HEK293 (cell line): ENCODE results near the gene TPH1.

Experiments
- CTCF ChIA-PET: fragments of 350-600 bp; formaldehyde crosslinking; extraction: SDS; loops from one replicate; lab custom pipeline; 2021; ENCODE audit warnings: antibody characterized with exemption; lab: Yijun Ruan, JAX
- POLR2A ChIA-PET: fragments of 300-600 bp; formaldehyde crosslinking; extraction: SDS; loops from one replicate; lab custom pipeline; 2020; ENCODE audit warnings: antibody characterized with exemption, inconsistent platforms; lab: Yijun Ruan, JAX
- H3K27ac ChIP-seq: fragments of 200-500 bp; sonication (Bioruptor generic); 2 replicates; pipeline ENCODE4 v1.5.1; 2014; ENCODE audit warnings: low read depth, low read length, control low read depth, inconsistent platforms; ENCODE audit errors: extremely low read depth
- H3K36me3 ChIP-seq, 2 experiments: fragments of 200-500 bp in 1 of 2; sonication (Bioruptor generic) in 1 of 2; 1 replicate in 1 of 2; 2 replicates in 1 of 2; pipeline ENCODE4 v1.5.1; 2014 to 2017; ENCODE audit warnings: inconsistent platforms in 2 of 2, low read length in 2 of 2; ENCODE audit not compliant: control insufficient read depth in 2 of 2, insufficient read depth in 1 of 2
- H3K4me1 ChIP-seq: fragments of 200-500 bp; sonication (Bioruptor generic); 2 replicates; pipeline ENCODE4 v1.5.1; 2014; ENCODE audit warnings: mild to moderate bottlenecking, low read length, inconsistent platforms; ENCODE audit not compliant: control insufficient read depth, insufficient read depth
- H3K4me3 ChIP-seq: 2 replicates; pipeline ENCODE4 v1.5.1; 2011; ENCODE audit warnings: low read depth, mild to moderate bottlenecking, control low read depth, low read length, moderate library complexity
- H3K9me3 ChIP-seq: fragments of 200-500 bp; sonication (Bioruptor generic); 2 replicates; pipeline ENCODE4 v1.5.1; 2014; ENCODE audit warnings: low read depth, low read length, inconsistent platforms; ENCODE audit not compliant: control insufficient read depth, insufficient read depth
- FEZF1 ChIP-seq: fragments of 450-650 bp; formaldehyde crosslinking; IDR thresholded peaks from 2 replicates; pipeline ENCODE4 v1.5.1; 2016; ENCODE audit warnings: missing biosample characterization, missing genetic modification characterization
- GLI4 ChIP-seq: fragments of 450-650 bp; formaldehyde crosslinking; IDR thresholded peaks from 2 replicates; pipeline ENCODE4 v1.5.1; 2016; ENCODE audit warnings: missing biosample characterization, missing genetic modification characterization
- IKZF3 ChIP-seq: fragments of 450-650 bp; IDR thresholded peaks from 2 replicates; pipeline ENCODE4 v1.5.0; 2018; ENCODE audit warnings: missing biosample characterization, mild to moderate bottlenecking, missing genetic modification characterization, moderate library complexity
- KLF8 ChIP-seq: fragments of 450-650 bp; formaldehyde crosslinking; IDR thresholded peaks from 2 replicates; pipeline ENCODE4 v1.5.1; 2016; ENCODE audit warnings: missing biosample characterization, missing genetic modification characterization
- KLF9 ChIP-seq: fragments of 450-650 bp; formaldehyde crosslinking; IDR thresholded peaks from 2 replicates; pipeline ENCODE4 v1.5.1; 2016; ENCODE audit warnings: missing biosample characterization, missing genetic modification characterization, low read depth
- OVOL3 ChIP-seq: fragments of 450-650 bp; formaldehyde crosslinking; IDR thresholded peaks from 2 replicates; pipeline ENCODE4 v1.5.1; 2016; ENCODE audit warnings: missing biosample characterization, missing genetic modification characterization
- PRDM4 ChIP-seq: fragments of 450-650 bp; formaldehyde crosslinking; IDR thresholded peaks from 2 replicates; pipeline ENCODE4 v1.5.1; 2017; ENCODE audit warnings: missing biosample characterization, missing genetic modification characterization
- ZBTB6 ChIP-seq: fragments of 450-650 bp; formaldehyde crosslinking; IDR thresholded peaks from 2 replicates; pipeline ENCODE4 v1.5.1; 2017; ENCODE audit warnings: missing biosample characterization, missing genetic modification characterization
- ZFHX2 ChIP-seq: fragments of 450-650 bp; formaldehyde crosslinking; conservative IDR thresholded peaks from 2 replicates; pipeline ENCODE4 v1.5.1; 2016; ENCODE audit warnings: missing biosample characterization, missing genetic modification characterization
- ZNF2 ChIP-seq: fragments of 450-650 bp; formaldehyde crosslinking; IDR thresholded peaks from 2 replicates; pipeline ENCODE4 v1.5.1; 2016; ENCODE audit warnings: missing biosample characterization, missing genetic modification characterization
- ZNF214 ChIP-seq: fragments of 450-650 bp; formaldehyde crosslinking; IDR thresholded peaks from 2 replicates; pipeline ENCODE4 v1.5.1; 2017; ENCODE audit warnings: missing biosample characterization, mild to moderate bottlenecking, missing genetic modification characterization, borderline replicate concordance
- ZNF221 ChIP-seq: fragments of 450-650 bp; formaldehyde crosslinking; IDR thresholded peaks from 2 replicates; pipeline ENCODE4 v1.5.1; 2017; ENCODE audit warnings: missing biosample characterization, missing genetic modification characterization, borderline replicate concordance
- ZNF239 ChIP-seq: fragments of 450-650 bp; formaldehyde crosslinking; IDR thresholded peaks from 2 replicates; pipeline ENCODE4 v1.5.1; 2016; ENCODE audit warnings: missing biosample characterization, missing genetic modification characterization
- ZNF302 ChIP-seq: fragments of 450-650 bp; formaldehyde crosslinking; IDR thresholded peaks from 2 replicates; pipeline ENCODE4 v1.5.1; 2016; ENCODE audit warnings: missing biosample characterization, missing genetic modification characterization, low read depth
- ZNF324 ChIP-seq: fragments of 450-650 bp; formaldehyde crosslinking; IDR thresholded peaks from 2 replicates; pipeline ENCODE4 v1.5.1; 2016; ENCODE audit warnings: missing biosample characterization, missing genetic modification characterization
- ZNF404 ChIP-seq: fragments of 450-650 bp; formaldehyde crosslinking; IDR thresholded peaks from 2 replicates; pipeline ENCODE4 v1.5.1; 2017; ENCODE audit warnings: missing biosample characterization, missing genetic modification characterization
- ZNF510 ChIP-seq: fragments of 450-650 bp; formaldehyde crosslinking; IDR thresholded peaks from 2 replicates; pipeline ENCODE4 v1.5.1; 2018; ENCODE audit warnings: mild to moderate bottlenecking, missing genetic modification characterization, missing biosample characterization; ENCODE audit not compliant: insufficient replicate concordance
- ZNF513 ChIP-seq: fragments of 450-650 bp; IDR thresholded peaks from 2 replicates; pipeline ENCODE4 v1.5.1; 2018; ENCODE audit warnings: missing biosample characterization, missing genetic modification characterization
- ZNF621 ChIP-seq: fragments of 450-650 bp; formaldehyde crosslinking; IDR thresholded peaks from 2 replicates; pipeline ENCODE4 v1.5.1; 2017; ENCODE audit warnings: missing biosample characterization, missing genetic modification characterization
- ZSCAN18 ChIP-seq: fragments of 450-650 bp; formaldehyde crosslinking; IDR thresholded peaks from 2 replicates; pipeline ENCODE4 v1.5.1; 2016; ENCODE audit warnings: missing biosample characterization, missing genetic modification characterization
- ZSCAN4 ChIP-seq: fragments of 450-650 bp; formaldehyde crosslinking; IDR thresholded peaks from 2 replicates; pipeline ENCODE4 v1.5.1; 2017; ENCODE audit warnings: missing biosample characterization, missing genetic modification characterization
- TF ChIP-seq, protein P1 (sequence below): fragments of 450-650 bp; formaldehyde crosslinking; IDR thresholded peaks from 2 replicates; pipeline ENCODE4 v1.5.1; 2016; ENCODE audit warnings: missing biosample characterization, missing genetic modification characterization
- TF ChIP-seq, protein P2 (sequence below): fragments of 450-650 bp; formaldehyde crosslinking; IDR thresholded peaks from 2 replicates; pipeline ENCODE4 v1.5.1; 2016; ENCODE audit warnings: missing biosample characterization, missing genetic modification characterization
- TF ChIP-seq, protein P3 (sequence below): fragments of 450-650 bp; formaldehyde crosslinking; IDR thresholded peaks from 2 replicates; pipeline ENCODE4 v1.5.1; 2016; ENCODE audit warnings: missing biosample characterization, missing genetic modification characterization

TPH1 gene

GRCh38 chr11:18067372-18067771 is 21.3 kb upstream of the TPH1 start:
- POLR2A ChIA-PET, result no interaction called here
- CTCF ChIA-PET, result interaction anchor here (0.7 kb wide), 1 partner anchor 680 kb away, joined by 7 read pairs; no protein-coding TSS in a partner anchor

GRCh38 chr11:18066626-18067025 is 20.6 kb upstream of the TPH1 start:
- ChIA-PET CTCF (no interaction called here), POLR2A (no interaction called here)
- no peaks in the 10 kb centered on the region for H3K36me3 ChIP-seq

More at GRCh38 chr11:18067372-18067771, 21.3 kb upstream of the TPH1 start:
- H3K36me3 ChIP-seq, result no peaks in the 10 kb centered on the region
- TF ChIP-seq OVOL3, result no peak
- TF ChIP-seq, all 188 proteins: peak for 0
- H3K4me1 ChIP-seq, result peaks cover 5% of the 10 kb centered on the region
- H3K27ac ChIP-seq, result no peak overlapping the region
- H3K4me3 ChIP-seq, result no peak overlapping the region
- no peaks in the 10 kb centered on the region for H3K9me3 ChIP-seq

DNA sequence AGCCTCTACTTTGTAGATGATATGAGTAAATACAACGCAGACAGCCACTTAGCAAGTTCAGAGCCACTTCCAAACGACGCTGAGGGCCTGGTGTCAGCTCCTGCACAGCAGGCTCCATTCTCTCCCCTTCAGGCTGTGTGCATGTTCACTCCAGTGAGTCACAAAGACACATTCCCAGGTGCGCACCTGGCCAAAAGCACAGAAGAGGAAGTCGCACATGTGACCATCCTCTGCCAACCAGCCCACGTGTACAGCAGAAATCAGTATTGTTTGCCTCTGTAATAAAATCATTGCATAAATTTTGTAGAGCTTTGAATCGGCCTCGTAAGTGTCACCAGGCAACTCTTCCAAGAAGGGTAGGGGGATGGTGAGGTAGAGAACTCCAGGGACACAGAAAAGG is 19.5 kb upstream of the TPH1 start:
- H3K36me3 ChIP-seq, result no peaks in the 10 kb centered on the region
- H3K4me1 ChIP-seq, result peaks cover 5% of the 10 kb centered on the region
- no peaks in the 10 kb centered on the region for H3K9me3 ChIP-seq
- CTCF ChIA-PET, result no interaction called here
- POLR2A ChIA-PET, result no interaction called here
- no peak overlapping the region for H3K4me3 ChIP-seq
- no peak overlapping the region for H3K27ac ChIP-seq
- TF ChIP-seq ZNF221 (tag by site-specific recombination), result no peak
- no peak for TF ChIP-seq ZNF513 (tag by site-specific recombination)
- TF ChIP-seq ZNF302 (tag by site-specific recombination), result no peak
- TF ChIP-seq KLF9 (tag by site-specific recombination), result no peak
- no peak for TF ChIP-seq PRDM4 (tag by site-specific recombination)
- TF ChIP-seq ZNF404, result no peak
- TF ChIP-seq, protein P1, sequence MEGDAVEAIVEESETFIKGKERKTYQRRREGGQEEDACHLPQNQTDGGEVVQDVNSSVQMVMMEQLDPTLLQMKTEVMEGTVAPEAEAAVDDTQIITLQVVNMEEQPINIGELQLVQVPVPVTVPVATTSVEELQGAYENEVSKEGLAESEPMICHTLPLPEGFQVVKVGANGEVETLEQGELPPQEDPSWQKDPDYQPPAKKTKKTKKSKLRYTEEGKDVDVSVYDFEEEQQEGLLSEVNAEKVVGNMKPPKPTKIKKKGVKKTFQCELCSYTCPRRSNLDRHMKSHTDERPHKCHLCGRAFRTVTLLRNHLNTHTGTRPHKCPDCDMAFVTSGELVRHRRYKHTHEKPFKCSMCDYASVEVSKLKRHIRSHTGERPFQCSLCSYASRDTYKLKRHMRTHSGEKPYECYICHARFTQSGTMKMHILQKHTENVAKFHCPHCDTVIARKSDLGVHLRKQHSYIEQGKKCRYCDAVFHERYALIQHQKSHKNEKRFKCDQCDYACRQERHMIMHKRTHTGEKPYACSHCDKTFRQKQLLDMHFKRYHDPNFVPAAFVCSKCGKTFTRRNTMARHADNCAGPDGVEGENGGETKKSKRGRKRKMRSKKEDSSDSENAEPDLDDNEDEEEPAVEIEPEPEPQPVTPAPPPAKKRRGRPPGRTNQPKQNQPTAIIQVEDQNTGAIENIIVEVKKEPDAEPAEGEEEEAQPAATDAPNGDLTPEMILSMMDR (tag by site-specific recombination), result no peak
- no peak for TF ChIP-seq KLF8 (tag by site-specific recombination)
- TF ChIP-seq, protein P2, sequence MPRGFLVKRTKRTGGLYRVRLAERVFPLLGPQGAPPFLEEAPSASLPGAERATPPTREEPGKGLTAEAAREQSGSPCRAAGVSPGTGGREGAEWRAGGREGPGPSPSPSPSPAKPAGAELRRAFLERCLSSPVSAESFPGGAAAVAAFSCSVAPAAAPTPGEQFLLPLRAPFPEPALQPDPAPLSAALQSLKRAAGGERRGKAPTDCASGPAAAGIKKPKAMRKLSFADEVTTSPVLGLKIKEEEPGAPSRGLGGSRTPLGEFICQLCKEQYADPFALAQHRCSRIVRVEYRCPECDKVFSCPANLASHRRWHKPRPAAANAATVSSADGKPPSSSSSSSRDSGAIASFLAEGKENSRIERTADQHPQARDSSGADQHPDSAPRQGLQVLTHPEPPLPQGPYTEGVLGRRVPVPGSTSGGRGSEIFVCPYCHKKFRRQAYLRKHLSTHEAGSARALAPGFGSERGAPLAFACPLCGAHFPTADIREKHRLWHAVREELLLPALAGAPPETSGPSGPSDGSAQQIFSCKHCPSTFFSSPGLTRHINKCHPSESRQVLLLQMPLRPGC (tag by site-specific recombination), result no peak
- TF ChIP-seq ZSCAN18, result no peak
- TF ChIP-seq, protein P3, sequence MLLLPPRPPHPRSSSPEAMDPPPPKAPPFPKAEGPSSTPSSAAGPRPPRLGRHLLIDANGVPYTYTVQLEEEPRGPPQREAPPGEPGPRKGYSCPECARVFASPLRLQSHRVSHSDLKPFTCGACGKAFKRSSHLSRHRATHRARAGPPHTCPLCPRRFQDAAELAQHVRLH (tag by site-specific recombination), result no peak
- TF ChIP-seq GLI4 (tag by site-specific recombination), result no peak
- TF ChIP-seq ZFHX2, result no peak
- TF ChIP-seq ZNF2 (tag by site-specific recombination), result no peak
- TF ChIP-seq ZSCAN4, result no peak
- no peak for TF ChIP-seq ZBTB6 (tag by site-specific recombination)
- TF ChIP-seq ZNF621 (tag by site-specific recombination), result no peak

More at GRCh38 chr11:18066626-18067025, 20.6 kb upstream of the TPH1 start:
- H3K4me3 ChIP-seq, result no peak overlapping the region
- no peaks in the 10 kb centered on the region for H3K9me3 ChIP-seq
- TF ChIP-seq FEZF1 (tag by site-specific recombination), result no peak
- TF ChIP-seq IKZF3 (tag by site-specific recombination), result no peak
- TF ChIP-seq ZNF239 (tag by site-specific recombination), result no peak
- TF ChIP-seq ZNF214, result no peak
- TF ChIP-seq ZNF510, result no peak
- no peak for TF ChIP-seq ZNF324 (tag by site-specific recombination)
- TF ChIP-seq, all 188 proteins: peak for 0
- Histone ChIP-seq H3K4me1 (peaks cover 5% of the 10 kb centered on the region), H3K27ac (no peak overlapping the region)
